ENCODE data around the gene BEST3. TPM values are rescaled to one million over a fixed set of nuclear protein-coding genes. Genes with fewer than 3 reads are reported as not detected.

Gene BEST3
- total RNA-seq, 1 experiment from 2014 or later: 0.54 TPM

- TF ChIP-seq ZBTB33 (IDR thresholded peaks at IDR 0.05; ENCODE audit: extremely low read depth, insufficient replicate concordance, low read length) (no peak), RAD21 (IDR thresholded peaks at IDR 0.05; ENCODE audit: low read depth) (no peak), ATF3 (IDR thresholded peaks at IDR 0.05) (no peak), MAX (IDR thresholded peaks at IDR 0.05) (no peak), EZH2 (IDR thresholded peaks at IDR 0.05) (no peak), FOSL1 (IDR thresholded peaks at IDR 0.05; ENCODE audit: low read depth) (no peak), CTCF (IDR thresholded peaks at IDR 0.05 in 2 of 3, conservative IDR thresholded peaks at IDR 0.05 in 1 of 3; ENCODE audit: borderline replicate concordance in 1 of 3, insufficient read depth in 1 of 3, low read depth in 2 of 3, low read length in 2 of 3) (no peak)
These were observed 75.1 kb downstream of the BEST3 start (continued) for GRCh38 chr12:69623970-69624369.

GRCh38 chr12:69621551-69621950, 77.6 kb downstream of the BEST3 start:
- intact Hi-C loops (cut with micrococcal nuclease): no loop called here
- Histone ChIP-seq H3K27me3 (ENCODE audit: insufficient read depth, low read length) (no peaks in the 10 kb centered on the region), H3K9ac (ENCODE audit: low read length) (no peak overlapping the region), H3K4me3 (replicated peaks in 1 of 2; ENCODE audit: low read depth in 1 of 2, low read length in 2 of 2) (no peak overlapping the region), H3K4me2 (ENCODE audit: low read length) (no peak overlapping the region), H3K27ac (ENCODE audit: low read depth, low read length) (no peak overlapping the region), H3K9me2 (ENCODE audit: insufficient read depth) (no peaks in the 10 kb centered on the region), H3K4me1 (ENCODE audit: control insufficient read depth in 1 of 2, insufficient read depth in 2 of 2, low read length in 2 of 2) (no peaks in the 10 kb centered on the region), H3K36me3 (ENCODE audit: control insufficient read depth in 1 of 2, insufficient read depth in 2 of 2, low read length in 2 of 2) (no peaks in the 10 kb centered on the region), H3K79me2 (ENCODE audit: insufficient read depth, low read length) (no peaks in the 10 kb centered on the region), H4K20me1 (ENCODE audit: insufficient read depth) (no peaks in the 10 kb centered on the region), H3K9me3 (ENCODE audit: control insufficient read depth in 1 of 2, insufficient read depth in 1 of 2, low read depth in 1 of 2, low read length in 2 of 2) (no peaks in the 10 kb centered on the region), H2AFZ (ENCODE audit: low read depth, low read length, poor library complexity, severe bottlenecking) (no peak overlapping the region)
- CTCF ChIA-PET: no interaction called here
- DNase-seq (ENCODE audit: low read depth, low spot score): no peak
- no TSS peak for BruUV-seq (replicated peaks)
- ATAC-seq: no peak
- no peak for TF ChIP-seq CBX3 (IDR thresholded peaks at IDR 0.05; ENCODE audit: low read depth)
- no peak for TF ChIP-seq ELF1 (IDR thresholded peaks at IDR 0.05; ENCODE audit: borderline replicate concordance, low read depth)
- TF ChIP-seq YY1 (IDR thresholded peaks at IDR 0.05; ENCODE audit: extremely low read depth, insufficient replicate concordance, low read depth, low read length): no peak
- RAD21 ChIA-PET (ENCODE audit: low non-redundant PET in 1 of 2, low total read pairs in 2 of 2, uncharacterized antibody in 2 of 2, unreplicated experiment in 2 of 2): no interaction called here
- POLR2A ChIA-PET: no interaction called here
